Nucleus accumbens (tissue), 56 donors: Measurements from ENCODE around the gene PIEZO2.
"Not testable (repeated sequence)": the region's sequence is repeated elsewhere in the genome, so short reads cannot be mapped to it uniquely, and the experiment has no call there.

Experiments
- DNase-seq, 56 donors: peaks; one replicate each; lab custom pipeline; 2025; lab: John Stamatoyannopoulos, UW

The PIEZO2 gene

GRCh38 chr18:10661317-10661716 is 488.1 kb downstream of the PIEZO2 start:
- peak in 4 of 56 donors; percentile 4 to 19 (median 6) for DNase-seq

GRCh38 chr18:10660179-10660884 is 489.0 kb downstream of the PIEZO2 start:
- DNase-seq = no peak

- no peak for DNase-seq
Measured at GRCh38 chr18:10659594-10659993, 489.8 kb downstream of the PIEZO2 start.

- DNase-seq = no peak
Measured at GRCh38 chr18:10659000-10659399, 490.4 kb downstream of the PIEZO2 start.

- not testable (repeated sequence) for DNase-seq
Measured at GRCh38 chr18:10644003-10644402, 505.4 kb downstream of the PIEZO2 start.

GRCh38 chr18:10642915-10643524 is 506.3 kb downstream of the PIEZO2 start:
- not testable (repeated sequence) for DNase-seq

- DNase-seq = not testable (repeated sequence)
Measured at GRCh38 chr18:10638539-10638885, 510.9 kb downstream of the PIEZO2 start.

GRCh38 chr18:10637858-10638538 is 511.4 kb downstream of the PIEZO2 start:
- DNase-seq = not testable (repeated sequence)

GRCh38 chr18:10629076-10629475 is 520.3 kb downstream of the PIEZO2 start:
- not testable (repeated sequence) for DNase-seq

GRCh38 chr18:10626606-10627213 is 522.7 kb downstream of the PIEZO2 start:
- DNase-seq = not testable (repeated sequence)

- not testable (repeated sequence) for DNase-seq
Measured at GRCh38 chr18:10623606-10624005, 525.8 kb downstream of the PIEZO2 start.

GRCh38 chr18:10622982-10623381 is 526.4 kb downstream of the PIEZO2 start:
- DNase-seq = not testable (repeated sequence)

GRCh38 chr18:10620670-10621329 is 528.6 kb downstream of the PIEZO2 start:
- not testable (repeated sequence) for DNase-seq
